HCT116 (cell line): Measurements from ENCODE around the gene CLDN20.

Experiments used
- CEBPB ChIP-seq: IDR thresholded peaks from 2 replicates; pipeline ENCODE4 v1.6.1; 2012; ENCODE audit warnings: low read depth
- CTCF ChIP-seq, 3 experiments: fragments of 200-600 bp in 1 of 3; sonication (generic) in 1 of 3; IDR thresholded peaks in 2 of 3; conservative IDR thresholded peaks in 1 of 3; 2 replicates each; pipeline ENCODE4 v1.5.1; 2012 to 2017; ENCODE audit warnings: low read depth in 2 of 3, low read length in 2 of 3, antibody characterized with exemption in 1 of 3, borderline replicate concordance in 1 of 3, control low read depth in 1 of 3, mild to moderate bottlenecking in 1 of 3, mixed read lengths in 1 of 3, mixed run types in 1 of 3, moderate library complexity in 1 of 3; ENCODE audit not compliant: insufficient read depth in 1 of 3
- EZH2 ChIP-seq: fragments of 200-600 bp; sonication (generic); IDR thresholded peaks from 2 replicates; pipeline ENCODE4 v1.6.1; 2017; ENCODE audit warnings: antibody characterized with exemption, mixed run types
- EZH2phosphoT487 ChIP-seq: fragments of 200-600 bp; IDR thresholded peaks from 2 replicates; pipeline ENCODE4 v1.6.1; 2018; ENCODE audit warnings: antibody characterized with exemption, borderline replicate concordance
- JUND ChIP-seq: IDR thresholded peaks from 2 replicates; pipeline ENCODE4 v1.6.1; 2012
- MAX ChIP-seq: IDR thresholded peaks from 2 replicates; pipeline ENCODE4 v1.6.1; 2012
- POLR2A ChIP-seq: IDR thresholded peaks from 2 replicates; pipeline ENCODE4 v1.7.0; 2011; ENCODE audit warnings: borderline replicate concordance; ENCODE audit not compliant: insufficient read depth, insufficient read length; ENCODE audit errors: extremely low read depth
- POLR2AphosphoS5 ChIP-seq: IDR thresholded peaks from 2 replicates; pipeline ENCODE4 v1.6.1; 2011; ENCODE audit warnings: mild to moderate bottlenecking, low read depth, low read length, moderate library complexity
- REST ChIP-seq: IDR thresholded peaks from 2 replicates; pipeline ENCODE4 v1.6.1; 2012; ENCODE audit warnings: low read depth
- SIN3A ChIP-seq: IDR thresholded peaks from 2 replicates; pipeline ENCODE4 v1.6.1; 2012; ENCODE audit warnings: low read depth

- no peak for TF ChIP-seq CEBPB
- no peak for TF ChIP-seq CTCF (IDR thresholded peaks at IDR 0.05 in 2 of 3, conservative IDR thresholded peaks at IDR 0.05 in 1 of 3; ENCODE audit: borderline replicate concordance in 1 of 3, insufficient read depth in 1 of 3, low read depth in 2 of 3, low read length in 2 of 3)
- TF ChIP-seq POLR2AphosphoS5: no peak
- TF ChIP-seq JUND: no peak
- TF ChIP-seq REST: no peak
- TF ChIP-seq POLR2A: no peak
- no peak for TF ChIP-seq EZH2phosphoT487
- TF ChIP-seq MAX: no peak
- TF ChIP-seq EZH2: no peak
- TF ChIP-seq SIN3A: no peak
Measured at GRCh38 chr6:155235087-155235486, 28.7 kb upstream of the CLDN20 start.
